ENCODE measurements around the gene CLEC2L.

DNA sequence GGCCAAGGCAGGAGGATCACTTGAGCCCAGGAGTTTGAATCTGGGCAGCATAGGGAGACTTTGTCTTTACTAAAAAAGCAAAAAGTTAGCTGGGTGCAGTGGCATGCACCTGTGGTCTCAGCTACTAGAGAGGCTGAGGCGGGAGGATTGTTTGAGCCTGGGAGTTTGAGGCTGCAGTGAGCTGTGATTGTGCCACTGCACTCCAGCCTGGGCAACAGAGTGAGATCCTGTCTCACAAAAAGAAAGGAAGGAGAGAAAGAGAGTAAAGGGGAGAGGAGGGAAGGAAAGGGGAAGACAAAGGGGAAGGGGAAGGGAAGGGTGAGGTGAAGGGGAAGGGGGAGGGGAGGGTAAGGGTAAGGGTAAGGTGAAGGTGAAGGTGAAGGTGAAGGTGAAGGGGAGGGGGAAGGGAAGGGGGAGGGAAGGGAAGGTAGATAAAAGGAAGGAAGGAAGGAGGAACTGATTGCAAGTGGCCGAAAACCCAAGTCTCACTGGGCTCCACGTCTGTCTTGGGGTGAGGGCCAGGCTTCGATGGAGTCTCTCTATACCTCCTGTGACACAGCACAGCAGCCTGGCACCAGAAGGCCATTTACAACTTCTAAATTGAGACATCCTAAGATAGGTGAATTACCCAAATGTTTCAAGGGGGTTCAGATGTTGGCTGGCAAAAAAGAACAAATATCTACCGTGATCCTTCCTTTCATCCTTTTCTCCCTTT, 36.0 kb upstream of the CLEC2L start:
- TF ChIP-seq, protein P1, sequence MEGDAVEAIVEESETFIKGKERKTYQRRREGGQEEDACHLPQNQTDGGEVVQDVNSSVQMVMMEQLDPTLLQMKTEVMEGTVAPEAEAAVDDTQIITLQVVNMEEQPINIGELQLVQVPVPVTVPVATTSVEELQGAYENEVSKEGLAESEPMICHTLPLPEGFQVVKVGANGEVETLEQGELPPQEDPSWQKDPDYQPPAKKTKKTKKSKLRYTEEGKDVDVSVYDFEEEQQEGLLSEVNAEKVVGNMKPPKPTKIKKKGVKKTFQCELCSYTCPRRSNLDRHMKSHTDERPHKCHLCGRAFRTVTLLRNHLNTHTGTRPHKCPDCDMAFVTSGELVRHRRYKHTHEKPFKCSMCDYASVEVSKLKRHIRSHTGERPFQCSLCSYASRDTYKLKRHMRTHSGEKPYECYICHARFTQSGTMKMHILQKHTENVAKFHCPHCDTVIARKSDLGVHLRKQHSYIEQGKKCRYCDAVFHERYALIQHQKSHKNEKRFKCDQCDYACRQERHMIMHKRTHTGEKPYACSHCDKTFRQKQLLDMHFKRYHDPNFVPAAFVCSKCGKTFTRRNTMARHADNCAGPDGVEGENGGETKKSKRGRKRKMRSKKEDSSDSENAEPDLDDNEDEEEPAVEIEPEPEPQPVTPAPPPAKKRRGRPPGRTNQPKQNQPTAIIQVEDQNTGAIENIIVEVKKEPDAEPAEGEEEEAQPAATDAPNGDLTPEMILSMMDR (IDR thresholded peaks at IDR 0.05), result no peak
- no peak for TF ChIP-seq EP300 (IDR thresholded peaks at IDR 0.05)
